GM23338 (cell line): Measurements from ENCODE around the gene ZDHHC8. TPM values are rescaled to one million over a fixed set of nuclear protein-coding genes. Genes with fewer than 3 reads are reported as not detected.
A peak's percentile ranks its signal among the peaks of the same experiment; 100 is the strongest.

ENCODE experiments used
- ATAC-seq: fragments of 200-7000 bp; cut with Tn5 transposase; 3 replicates; pipeline ENCODE4 v1.9.1; 2020
- DNase-seq: peaks from one replicate; pipeline ENCODE4 v3.0.0-alpha.2; 2015; ENCODE audit warnings: low spot score
- H2AFZ ChIP-seq: fragments of 200-600 bp; sonication (generic); 2 replicates; pipeline ENCODE4 v1.8.0; 2016; ENCODE audit warnings: antibody characterized with exemption, mild to moderate bottlenecking, moderate library complexity
- H3F3A ChIP-seq: fragments of 200-600 bp; sonication (generic); replicated peaks from 2 replicates; pipeline ENCODE4 v1.8.0; 2017; ENCODE audit warnings: antibody characterized with exemption, mixed run types, low read depth
- H3K27ac ChIP-seq: fragments of 200-600 bp; sonication (generic); 2 replicates; pipeline ENCODE4 v1.6.1; 2016; ENCODE audit warnings: low read depth
- H3K27me3 ChIP-seq: fragments of 200-600 bp; sonication (generic); 2 replicates; pipeline ENCODE4 v1.8.0; 2016; ENCODE audit warnings: mild to moderate bottlenecking, mixed run types, moderate library complexity; ENCODE audit not compliant: insufficient read depth
- H3K36me3 ChIP-seq: fragments of 200-600 bp; sonication (generic); 2 replicates; pipeline ENCODE4 v1.8.0; 2016; ENCODE audit warnings: mild to moderate bottlenecking; ENCODE audit not compliant: insufficient read depth
- H3K4me1 ChIP-seq: fragments of 200-600 bp; sonication (generic); 2 replicates; pipeline ENCODE4 v1.8.0; 2016; ENCODE audit warnings: mild to moderate bottlenecking, moderate library complexity; ENCODE audit not compliant: insufficient read depth
- H3K4me2 ChIP-seq: fragments of 200-600 bp; sonication (generic); 2 replicates; pipeline ENCODE4 v1.7.1; 2017; ENCODE audit warnings: mixed run types
- H3K4me3 ChIP-seq: fragments of 200-600 bp; sonication (generic); 2 replicates; pipeline ENCODE4 v1.6.1; 2016; ENCODE audit warnings: mixed run types
- H3K79me2 ChIP-seq: fragments of 200-600 bp; sonication (generic); replicated peaks from 2 replicates; pipeline ENCODE4 v1.8.0; 2017; ENCODE audit warnings: mild to moderate bottlenecking; ENCODE audit not compliant: insufficient read depth
- H3K9me2 ChIP-seq: fragments of 200-600 bp; sonication (generic); 2 replicates; pipeline ENCODE4 v1.8.0; 2017; ENCODE audit not compliant: insufficient read depth
- H4K20me1 ChIP-seq: fragments of 200-600 bp; sonication (generic); replicated peaks from 2 replicates; pipeline ENCODE4 v1.8.0; 2017; ENCODE audit warnings: mild to moderate bottlenecking; ENCODE audit not compliant: insufficient read depth
- H3K27ac Mint-ChIP-seq: 2 replicates; pipeline ENCODE4 v1.8.0; 2020; ENCODE audit warnings: inconsistent platforms, mild to moderate bottlenecking, moderate library complexity, mixed read lengths
- H3K27me3 Mint-ChIP-seq: 3 replicates; pipeline ENCODE4 v1.8.0; 2022; ENCODE audit warnings: low read depth, mild to moderate bottlenecking, moderate library complexity, mixed read lengths, inconsistent platforms; ENCODE audit not compliant: insufficient read depth, poor library complexity
- H3K36me3 Mint-ChIP-seq: 3 replicates; pipeline ENCODE4 v1.8.0; 2021; ENCODE audit warnings: low read depth, mild to moderate bottlenecking, inconsistent platforms, moderate library complexity, mixed read lengths
- H3K4me1 Mint-ChIP-seq: 3 replicates; pipeline ENCODE4 v1.8.0; 2020; ENCODE audit warnings: mild to moderate bottlenecking, inconsistent platforms, mixed read lengths
- H3K4me3 Mint-ChIP-seq: 3 replicates; pipeline ENCODE4 v1.8.0; 2021; ENCODE audit warnings: moderate library complexity, mild to moderate bottlenecking, inconsistent platforms, mixed read lengths
- H3K9me3 Mint-ChIP-seq: 3 replicates; pipeline ENCODE4 v1.8.0; 2020; ENCODE audit warnings: moderate library complexity, mild to moderate bottlenecking, inconsistent platforms, mixed read lengths
- CREB1 ChIP-seq: fragments of 250-450 bp; sonication (Bioruptor Pico); IDR thresholded peaks from 2 replicates; pipeline ENCODE4 v1.5.0; 2020; ENCODE audit warnings: low read depth, mild to moderate bottlenecking, moderate library complexity
- CTCF ChIP-seq, 2 experiments: fragments of 200-600 bp in 1 of 2; sonication (generic) in 1 of 2; conservative IDR thresholded peaks; 2 replicates each; pipeline versions ENCODE4 v1.5.1 to v1.6.1; 2016 to 2017; ENCODE audit warnings: antibody characterized with exemption in 2 of 2, low read depth in 2 of 2, mild to moderate bottlenecking in 2 of 2, moderate library complexity in 1 of 2
- EZH2 ChIP-seq: fragments of 200-600 bp; sonication (generic); IDR thresholded peaks from one replicate; pipeline ENCODE4 v1.8.0; 2017; ENCODE audit warnings: antibody characterized with exemption, mild to moderate bottlenecking, low read depth; ENCODE audit not compliant: unreplicated experiment
- EZH2phosphoT487 ChIP-seq: fragments of 200-600 bp; sonication (generic); IDR thresholded peaks from one replicate; pipeline ENCODE4 v1.8.1; 2018; ENCODE audit warnings: antibody characterized with exemption; ENCODE audit not compliant: unreplicated experiment
- JUNB ChIP-seq: IDR thresholded peaks from one replicate; pipeline ENCODE4 v1.6.1; 2016; ENCODE audit warnings: antibody characterized with exemption; ENCODE audit not compliant: unreplicated experiment
- NANOG ChIP-seq: IDR thresholded peaks from 2 replicates; pipeline ENCODE4 v1.6.1; 2016; ENCODE audit warnings: antibody characterized with exemption, borderline replicate concordance
- POLR2AphosphoS5 ChIP-seq: IDR thresholded peaks from 2 replicates; pipeline ENCODE4 v1.6.1; 2016; ENCODE audit warnings: antibody characterized with exemption, low read depth
- REST ChIP-seq: IDR thresholded peaks from one replicate; pipeline ENCODE4 v1.6.1; 2018; ENCODE audit warnings: antibody characterized with exemption; ENCODE audit not compliant: unreplicated experiment
- ZNF331 ChIP-seq: fragments of 250-450 bp; sonication (Bioruptor Pico); IDR thresholded peaks from 2 replicates; pipeline ENCODE4 v1.5.0; 2020; ENCODE audit warnings: low read depth, mild to moderate bottlenecking, moderate library complexity
- polyA plus RNA-seq: library from polyadenylated mRNA; unstranded; fragments of >200 nt; fragmentation: Nextera tagmentation; extraction: Ambion mirVana; gene quantifications from 2 replicates; pipeline ENCODE4 v1.2.1, GENCODE V29; 2016
- total RNA-seq: library from RNA; depleted of rRNA; stranded (reverse); fragments of >200 nt; shearing (Covaris generic); gene quantifications from 2 replicates; pipeline ENCODE4 v1.2.3, GENCODE V29; 2014

Gene ZDHHC8
- total and polyA plus RNA-seq, 2 experiments from 2014 or later = 13.7 to 47.6 TPM

GRCh38 chr22:20179455-20180244 lies 48.0 kb downstream of the ZDHHC8 start (continued):
- TF ChIP-seq REST (no peak), ZNF331 (CRISPR knock-in tag) (no peak)

- Histone ChIP-seq H3K4me3 (no peak overlapping the region), H2AFZ (no peak overlapping the region), H4K20me1 (no peaks in the 10 kb centered on the region), H3K4me2 (no peak overlapping the region), H3K79me2 (no peaks in the 10 kb centered on the region), H3K4me1 (no peaks in the 10 kb centered on the region), H3K27me3 (no peaks in the 10 kb centered on the region), H3K36me3 (no peaks in the 10 kb centered on the region), H3F3A (no peaks in the 10 kb centered on the region), H3K9me2 (no peaks in the 10 kb centered on the region), H3K27ac (no peak overlapping the region)
- TF ChIP-seq JUNB (no peak), CTCF (conservative IDR thresholded peaks at IDR 0.05; ENCODE audit: low read depth in 2 of 2) (peak; percentile 43 to 51)
- ATAC-seq (peak; percentile 71), DNase-seq (peak; percentile 39)
- no peaks in the 10 kb centered on the region for H3K9me3 Mint-ChIP-seq
- H3K27me3 Mint-ChIP-seq = peaks cover 16% of the 10 kb centered on the region
- no peak overlapping the region for H3K27ac Mint-ChIP-seq
- no peaks in the 10 kb centered on the region for H3K36me3 Mint-ChIP-seq
- no peaks in the 10 kb centered on the region for H3K4me1 Mint-ChIP-seq
- H3K4me3 Mint-ChIP-seq = no peak overlapping the region
These were observed 48.6 kb downstream of the ZDHHC8 start for GRCh38 chr22:20180245-20180630.

GRCh38 chr22:20180640-20181039 lies 49.0 kb downstream of the ZDHHC8 start:
- Histone ChIP-seq H3K36me3 (no peaks in the 10 kb centered on the region), H4K20me1 (no peaks in the 10 kb centered on the region), H3K27ac (no peak overlapping the region), H3K27me3 (no peaks in the 10 kb centered on the region), H3K4me3 (no peak overlapping the region), H3K9me2 (no peaks in the 10 kb centered on the region), H3K79me2 (no peaks in the 10 kb centered on the region), H2AFZ (no peak overlapping the region), H3K4me2 (no peak overlapping the region), H3F3A (no peaks in the 10 kb centered on the region), H3K4me1 (no peaks in the 10 kb centered on the region)
- H3K36me3 Mint-ChIP-seq = no peaks in the 10 kb centered on the region
- peaks cover 16% of the 10 kb centered on the region for H3K27me3 Mint-ChIP-seq
- no peak overlapping the region for H3K4me3 Mint-ChIP-seq
- ATAC-seq (no peak), DNase-seq (no peak)
- no peaks in the 10 kb centered on the region for H3K4me1 Mint-ChIP-seq
- no peak overlapping the region for H3K27ac Mint-ChIP-seq
- no peaks in the 10 kb centered on the region for H3K9me3 Mint-ChIP-seq
- TF ChIP-seq CREB1 (no peak), REST (no peak), ZNF331 (CRISPR knock-in tag) (no peak), NANOG (no peak), EZH2 (no peak), EZH2phosphoT487 (no peak), POLR2AphosphoS5 (no peak), CTCF (conservative IDR thresholded peaks at IDR 0.05; ENCODE audit: low read depth in 2 of 2) (no peak)
